Tibial nerve (tissue), 4 donors: ENCODE data around the gene ALPI. TPM values are rescaled to one million over a fixed set of nuclear protein-coding genes. Genes with fewer than 3 reads are reported as not detected.

Source experiments
- DNase-seq, 2 donors: peaks; one replicate each; pipeline ENCODE4 v3.0.0-alpha.2; 2019; ENCODE audit warnings: low spot score in 2 of 2
- H3K27ac ChIP-seq, 4 donors: fragments of 200-600 bp; sonication (generic) in 3 of 4; one replicate each; pipeline ENCODE4 v1.5.1; 2017 to 2019; ENCODE audit warnings: mild to moderate bottlenecking in 1 of 4
- H3K27me3 ChIP-seq, 2 donors: fragments of 200-600 bp; sonication (generic) in 1 of 2; one replicate each; pipeline versions ENCODE4 v1.5.1 to v1.6.0; 2017 to 2019
- H3K36me3 ChIP-seq, 3 donors: fragments of 200-600 bp; sonication (generic); one replicate each; pipeline ENCODE4 v1.5.1; 2018 to 2019
- H3K4me1 ChIP-seq, 4 donors: fragments of 200-600 bp; sonication (generic) in 3 of 4; one replicate each; pipeline ENCODE4 v1.5.1; 2017 to 2019
- H3K4me3 ChIP-seq, 4 donors: fragments of 200-600 bp; sonication (generic) in 3 of 4; one replicate each; pipeline ENCODE4 v1.5.1; 2017 to 2019; ENCODE audit warnings: mild to moderate bottlenecking in 1 of 4, moderate library complexity in 1 of 4
- H3K9me3 ChIP-seq, 4 donors: fragments of 200-600 bp; sonication (generic) in 3 of 4; one replicate each; pipeline ENCODE4 v1.5.1; 2017 to 2019
- EP300 ChIP-seq, 2 donors: sonication (generic); formaldehyde crosslinking; IDR thresholded peaks; one replicate each; pipeline ENCODE4 v1.6.1; 2017; ENCODE audit warnings: antibody characterized with exemption in 2 of 2, mild to moderate bottlenecking in 1 of 2
- POLR2A ChIP-seq, 2 donors: fragments of 450-650 bp; IDR thresholded peaks; one replicate each; pipeline ENCODE4 v1.6.1; 2017; ENCODE audit warnings: antibody characterized with exemption in 2 of 2, mild to moderate bottlenecking in 2 of 2, moderate library complexity in 2 of 2
- WGBS, 2 donors: methylation state at CpG; one replicate each; pipeline ENCODE4 v1.1.5; 2018; 5-methylcytosine and 5-hydroxymethylcytosine counted together
- total RNA-seq, 4 donors: library from RNA; depleted of rRNA; stranded (reverse); fragments of >200 nt; gene quantifications; one replicate each; pipeline ENCODE4 v1.1.0, GENCODE V29; 2016
- TF ChIP-seq, protein P1 (sequence below), 5 experiments: fragments of 200-600 bp in 3 of 5; fragments of 450-650 bp in 2 of 5; sonication (generic) in 3 of 5; IDR thresholded peaks; one replicate each; pipeline ENCODE4 v1.5.1; 2016 to 2019; ENCODE audit warnings: antibody characterized with exemption in 5 of 5, mild to moderate bottlenecking in 3 of 5, moderate library complexity in 2 of 5

Gene ALPI
- total RNA-seq, 4 donors from 2014 or later, result not detected

GRCh38 chr2:232483311-232483922 lies 27.5 kb downstream of the ALPI start:
- Histone ChIP-seq H3K4me3 (no peak overlapping the region), H3K27me3 (peaks cover 0 to 62% of the 10 kb centered on the region in 2 donors), H3K4me1 (peaks cover 0 to 28% (median 0%) of the 10 kb centered on the region in 4 donors), H3K9me3 (no peaks in the 10 kb centered on the region), H3K27ac (no peak overlapping the region), H3K36me3 (no peaks in the 10 kb centered on the region)
- TF ChIP-seq EP300 (IDR thresholded peaks at IDR 0.05), result no peak
- TF ChIP-seq, protein P1, sequence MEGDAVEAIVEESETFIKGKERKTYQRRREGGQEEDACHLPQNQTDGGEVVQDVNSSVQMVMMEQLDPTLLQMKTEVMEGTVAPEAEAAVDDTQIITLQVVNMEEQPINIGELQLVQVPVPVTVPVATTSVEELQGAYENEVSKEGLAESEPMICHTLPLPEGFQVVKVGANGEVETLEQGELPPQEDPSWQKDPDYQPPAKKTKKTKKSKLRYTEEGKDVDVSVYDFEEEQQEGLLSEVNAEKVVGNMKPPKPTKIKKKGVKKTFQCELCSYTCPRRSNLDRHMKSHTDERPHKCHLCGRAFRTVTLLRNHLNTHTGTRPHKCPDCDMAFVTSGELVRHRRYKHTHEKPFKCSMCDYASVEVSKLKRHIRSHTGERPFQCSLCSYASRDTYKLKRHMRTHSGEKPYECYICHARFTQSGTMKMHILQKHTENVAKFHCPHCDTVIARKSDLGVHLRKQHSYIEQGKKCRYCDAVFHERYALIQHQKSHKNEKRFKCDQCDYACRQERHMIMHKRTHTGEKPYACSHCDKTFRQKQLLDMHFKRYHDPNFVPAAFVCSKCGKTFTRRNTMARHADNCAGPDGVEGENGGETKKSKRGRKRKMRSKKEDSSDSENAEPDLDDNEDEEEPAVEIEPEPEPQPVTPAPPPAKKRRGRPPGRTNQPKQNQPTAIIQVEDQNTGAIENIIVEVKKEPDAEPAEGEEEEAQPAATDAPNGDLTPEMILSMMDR (IDR thresholded peaks at IDR 0.05), result no peak
- no peak for TF ChIP-seq POLR2A (IDR thresholded peaks at IDR 0.05)
- WGBS, 2 donors, result 91 to 92% methylated on average over 9 to 10 of the region's 10 CpGs
- no peak for DNase-seq

- Histone ChIP-seq H3K4me1 (peaks cover 0 to 28% (median 0%) of the 10 kb centered on the region in 4 donors), H3K4me3 (no peak overlapping the region), H3K36me3 (no peaks in the 10 kb centered on the region), H3K27ac (no peak overlapping the region), H3K9me3 (no peaks in the 10 kb centered on the region), H3K27me3 (peaks cover 0 to 68% of the 10 kb centered on the region in 2 donors)
- DNase-seq, result no peak
- 91 to 95% methylated on average over 11 to 19 of the region's 19 CpGs for WGBS, 2 donors
- TF ChIP-seq EP300 (IDR thresholded peaks at IDR 0.05) (no peak), POLR2A (IDR thresholded peaks at IDR 0.05) (no peak)
- TF ChIP-seq, protein P1 (IDR thresholded peaks at IDR 0.05), result no peak
Observed at GRCh38 chr2:232483923-232484627, 28.1 kb downstream of the ALPI start.

- Histone ChIP-seq H3K9me3 (no peaks in the 10 kb centered on the region), H3K4me1 (peaks cover 0 to 28% (median 0%) of the 10 kb centered on the region in 4 donors), H3K36me3 (no peaks in the 10 kb centered on the region), H3K27me3 (peaks cover 0 to 69% of the 10 kb centered on the region in 2 donors), H3K27ac (no peak overlapping the region), H3K4me3 (no peak overlapping the region)
- no peak for DNase-seq
- TF ChIP-seq, protein P1 (IDR thresholded peaks at IDR 0.05), result no peak
- TF ChIP-seq POLR2A (IDR thresholded peaks at IDR 0.05), result no peak
- TF ChIP-seq EP300 (IDR thresholded peaks at IDR 0.05), result no peak
- WGBS, 2 donors, result 79 to 88% methylated on average over 8 to 10 of the region's 12 CpGs
Observed at GRCh38 chr2:232484628-232485347, 28.8 kb downstream of the ALPI start.

GRCh38 chr2:232485348-232485756 lies 29.4 kb downstream of the ALPI start:
- peaks cover 0 to 73% of the 10 kb centered on the region in 2 donors for H3K27me3 ChIP-seq
- no peaks in the 10 kb centered on the region for H3K36me3 ChIP-seq
- H3K9me3 ChIP-seq, result no peaks in the 10 kb centered on the region
- TF ChIP-seq EP300 (IDR thresholded peaks at IDR 0.05), result no peak
- TF ChIP-seq, protein P1 (IDR thresholded peaks at IDR 0.05), result no peak
- TF ChIP-seq POLR2A (IDR thresholded peaks at IDR 0.05), result no peak
- 7% methylated on average over 22 of the region's 22 CpGs for WGBS, 2 donors
- H3K27ac ChIP-seq, result no peak overlapping the region
- H3K4me3 ChIP-seq, result no peak overlapping the region
- no peak for DNase-seq
- H3K4me1 ChIP-seq, result peaks cover 0 to 28% (median 0%) of the 10 kb centered on the region in 4 donors
